ENCODE results near the gene ANP32A.

The ANP32A gene

DNA sequence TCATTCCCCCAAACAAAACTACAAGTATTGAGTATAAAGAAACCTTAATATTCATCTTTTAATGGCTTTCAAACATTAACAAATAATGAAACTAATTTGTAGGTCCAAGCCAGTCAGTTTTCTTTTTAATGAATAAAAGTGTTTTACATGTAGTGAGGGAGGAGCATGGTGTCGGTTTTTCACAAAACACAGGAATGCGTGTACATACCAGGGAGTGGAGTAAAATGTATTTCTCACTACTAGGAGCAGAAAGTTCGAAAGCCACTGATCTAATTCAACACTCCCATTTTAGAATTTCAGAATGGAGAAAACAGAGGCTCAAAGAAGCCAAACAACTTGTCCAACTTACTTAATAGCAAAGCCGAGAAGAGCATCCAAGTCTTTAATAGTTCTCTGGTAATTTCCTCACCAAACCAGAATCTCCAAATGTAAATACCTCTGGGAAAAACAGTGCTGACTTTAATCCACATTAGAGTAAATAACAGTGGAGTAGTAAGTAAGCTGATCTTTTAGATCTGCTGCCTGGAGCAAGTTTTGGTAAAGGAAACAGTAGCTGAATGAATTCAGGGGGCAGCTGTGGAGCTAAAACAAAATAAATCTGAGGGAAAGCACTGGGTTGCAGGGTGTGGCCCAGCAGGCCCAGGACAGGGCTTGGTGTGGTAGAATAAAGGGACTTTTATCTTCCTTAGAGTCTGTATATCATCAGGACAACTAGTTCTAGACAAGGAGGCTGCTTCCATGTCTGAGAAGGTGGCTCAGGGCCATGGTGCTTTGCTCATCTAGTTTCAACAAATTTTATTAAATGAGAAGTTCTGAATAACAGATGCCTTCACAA lies 7.9 kb downstream of the ANP32A start:
- Histone ChIP-seq H3K4me1 (ENCODE audit: control insufficient read depth, insufficient read depth, low read length, poor library complexity, severe bottlenecking) (peaks cover 18% of the 10 kb centered on the region), H3K9me3 (ENCODE audit: control insufficient read depth, low read length) (no peaks in the 10 kb centered on the region), H3K27me3 (replicated peaks; ENCODE audit: control insufficient read depth, insufficient read depth, low read length, poor library complexity, severe bottlenecking) (no peaks in the 10 kb centered on the region), H3K27ac (ENCODE audit: insufficient read depth, low read length, poor library complexity, severe bottlenecking) (no peak overlapping the region), H3K4me3 (ENCODE audit: insufficient read depth, low read depth, low read length, poor library complexity, severe bottlenecking) (no peak overlapping the region), H3K36me3 (ENCODE audit: control insufficient read depth, insufficient read depth, low read length) (no peaks in the 10 kb centered on the region)
- DNase-seq = no peak

DNA sequence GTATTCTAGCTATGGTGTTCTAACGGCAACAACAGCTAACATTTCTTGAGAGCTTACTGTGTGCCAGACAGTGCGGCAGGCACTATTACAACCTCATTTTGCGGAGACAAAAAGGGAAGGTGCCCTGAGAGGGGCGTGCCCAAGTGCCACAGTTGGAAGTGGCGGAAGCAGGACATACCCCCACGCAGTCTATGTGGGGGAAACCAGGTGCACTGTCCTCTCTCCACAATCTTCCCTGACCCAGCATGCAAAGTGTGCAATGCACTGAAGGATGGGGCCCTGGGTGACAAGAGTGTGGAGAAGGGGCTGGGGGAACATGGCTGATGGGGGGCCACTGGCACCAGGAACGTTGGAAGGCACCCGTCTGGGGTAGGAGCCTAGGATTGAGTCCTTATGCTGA lies 8.6 kb downstream of the ANP32A start:
- Histone ChIP-seq H3K36me3 (ENCODE audit: control insufficient read depth, insufficient read depth, low read length) (no peaks in the 10 kb centered on the region), H3K4me3 (ENCODE audit: insufficient read depth, low read depth, low read length, poor library complexity, severe bottlenecking) (no peak overlapping the region), H3K4me1 (ENCODE audit: control insufficient read depth, insufficient read depth, low read length, poor library complexity, severe bottlenecking) (peaks cover 18% of the 10 kb centered on the region), H3K27me3 (replicated peaks; ENCODE audit: control insufficient read depth, insufficient read depth, low read length, poor library complexity, severe bottlenecking) (no peaks in the 10 kb centered on the region), H3K9me3 (ENCODE audit: control insufficient read depth, low read length) (no peaks in the 10 kb centered on the region), H3K27ac (ENCODE audit: insufficient read depth, low read length, poor library complexity, severe bottlenecking) (no peak overlapping the region)
- no peak for DNase-seq

DNA sequence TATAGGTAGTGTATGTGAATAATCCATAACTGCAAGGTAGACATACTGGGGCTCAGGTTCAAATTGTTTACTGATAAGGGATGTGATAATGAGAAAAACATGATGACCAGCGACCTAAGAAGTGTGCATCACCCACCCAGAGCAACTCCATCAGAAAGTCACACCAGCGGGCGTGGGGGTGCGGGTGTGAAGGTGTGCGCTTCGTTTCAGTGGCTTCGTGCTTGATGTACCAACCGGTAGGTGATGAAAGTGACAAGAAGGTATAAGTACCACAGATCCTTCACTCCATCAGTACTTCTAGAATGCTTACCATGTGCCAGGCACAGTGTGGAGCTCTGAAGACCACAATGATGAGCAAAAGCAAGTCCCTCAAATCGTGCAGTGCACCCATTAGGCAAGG lies 11.2 kb downstream of the ANP32A start:
- DNase-seq = no peak
- Histone ChIP-seq H3K4me3 (ENCODE audit: insufficient read depth, low read depth, low read length, poor library complexity, severe bottlenecking) (no peak overlapping the region), H3K4me1 (ENCODE audit: control insufficient read depth, insufficient read depth, low read length, poor library complexity, severe bottlenecking) (peaks cover 8% of the 10 kb centered on the region), H3K27ac (ENCODE audit: insufficient read depth, low read length, poor library complexity, severe bottlenecking) (no peak overlapping the region), H3K27me3 (replicated peaks; ENCODE audit: control insufficient read depth, insufficient read depth, low read length, poor library complexity, severe bottlenecking) (no peaks in the 10 kb centered on the region), H3K36me3 (ENCODE audit: control insufficient read depth, insufficient read depth, low read length) (no peaks in the 10 kb centered on the region), H3K9me3 (ENCODE audit: control insufficient read depth, low read length) (no peaks in the 10 kb centered on the region)

DNA sequence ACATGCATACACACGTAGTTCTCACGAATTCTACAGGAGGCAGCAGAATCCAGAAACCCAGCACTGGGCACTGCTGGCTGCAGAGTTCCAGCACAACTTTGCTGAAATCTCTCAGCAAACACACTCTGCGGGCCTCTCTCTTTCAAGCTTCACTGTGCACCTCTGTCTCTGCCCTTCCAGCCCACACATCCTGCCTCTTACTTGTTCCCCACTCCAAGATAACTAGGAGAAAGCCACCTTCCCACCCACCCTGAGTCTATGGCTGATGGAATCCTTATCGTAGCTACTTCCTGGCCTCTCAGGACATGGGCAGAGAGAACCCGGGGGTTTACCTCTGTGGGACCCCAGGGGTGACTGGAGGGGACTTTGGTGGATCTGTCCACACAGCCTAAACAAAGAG lies 11.9 kb downstream of the ANP32A start:
- Histone ChIP-seq H3K36me3 (ENCODE audit: control insufficient read depth, insufficient read depth, low read length) (no peaks in the 10 kb centered on the region), H3K9me3 (ENCODE audit: control insufficient read depth, low read length) (no peaks in the 10 kb centered on the region), H3K27me3 (replicated peaks; ENCODE audit: control insufficient read depth, insufficient read depth, low read length, poor library complexity, severe bottlenecking) (no peaks in the 10 kb centered on the region), H3K4me3 (ENCODE audit: insufficient read depth, low read depth, low read length, poor library complexity, severe bottlenecking) (no peak overlapping the region), H3K4me1 (ENCODE audit: control insufficient read depth, insufficient read depth, low read length, poor library complexity, severe bottlenecking) (peaks cover 8% of the 10 kb centered on the region), H3K27ac (ENCODE audit: insufficient read depth, low read length, poor library complexity, severe bottlenecking) (no peak overlapping the region)
- no peak for DNase-seq

DNA sequence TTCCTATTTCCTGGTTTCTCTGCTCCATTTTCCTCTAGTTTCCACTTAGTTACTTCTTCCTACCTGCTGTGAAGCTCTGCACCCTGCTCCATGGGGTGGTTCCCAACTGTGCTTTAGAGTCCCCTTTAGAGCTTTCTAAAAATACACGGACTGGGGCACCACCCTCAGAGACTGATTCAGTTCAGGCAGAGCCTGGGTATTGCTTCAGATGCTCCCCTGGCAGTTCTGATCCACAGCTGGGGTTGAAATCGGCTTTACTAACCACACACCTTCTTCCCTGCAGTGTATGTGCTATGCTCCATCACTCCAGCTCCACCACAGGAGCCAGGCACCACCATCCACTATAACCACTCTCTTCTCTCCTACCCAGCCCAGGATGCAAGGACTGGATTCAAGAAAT lies 12.6 kb downstream of the ANP32A start:
- Histone ChIP-seq H3K36me3 (ENCODE audit: control insufficient read depth, insufficient read depth, low read length) (no peaks in the 10 kb centered on the region), H3K4me1 (ENCODE audit: control insufficient read depth, insufficient read depth, low read length, poor library complexity, severe bottlenecking) (peaks cover 11% of the 10 kb centered on the region), H3K27me3 (replicated peaks; ENCODE audit: control insufficient read depth, insufficient read depth, low read length, poor library complexity, severe bottlenecking) (no peaks in the 10 kb centered on the region), H3K27ac (ENCODE audit: insufficient read depth, low read length, poor library complexity, severe bottlenecking) (no peak overlapping the region), H3K4me3 (ENCODE audit: insufficient read depth, low read depth, low read length, poor library complexity, severe bottlenecking) (no peak overlapping the region), H3K9me3 (ENCODE audit: control insufficient read depth, low read length) (no peaks in the 10 kb centered on the region)
- DNase-seq = no peak

DNA sequence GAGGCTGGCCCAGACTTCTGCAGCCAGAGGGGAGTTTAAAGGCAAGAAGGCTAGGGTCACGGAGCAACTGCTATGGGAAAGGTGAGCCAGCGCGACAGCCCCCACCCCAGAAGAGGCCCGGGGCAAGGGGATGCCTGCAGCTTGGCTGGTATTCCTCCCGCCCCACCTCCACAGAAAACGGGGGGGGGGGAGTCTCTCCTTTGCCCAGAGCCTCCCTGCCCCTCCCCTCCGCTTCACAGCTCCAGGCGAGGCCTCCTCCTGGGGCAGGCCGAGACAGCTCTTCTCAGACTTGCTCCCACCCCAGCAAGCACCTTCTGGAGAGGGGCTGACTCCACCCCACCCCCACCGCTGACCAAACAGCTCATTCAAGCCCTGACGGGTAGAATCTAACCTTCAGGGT lies 13.4 kb downstream of the ANP32A start:
- Histone ChIP-seq H3K36me3 (ENCODE audit: control insufficient read depth, insufficient read depth, low read length) (no peaks in the 10 kb centered on the region), H3K4me1 (ENCODE audit: control insufficient read depth, insufficient read depth, low read length, poor library complexity, severe bottlenecking) (peaks cover 14% of the 10 kb centered on the region), H3K27ac (ENCODE audit: insufficient read depth, low read length, poor library complexity, severe bottlenecking) (no peak overlapping the region), H3K27me3 (replicated peaks; ENCODE audit: control insufficient read depth, insufficient read depth, low read length, poor library complexity, severe bottlenecking) (no peaks in the 10 kb centered on the region), H3K4me3 (ENCODE audit: insufficient read depth, low read depth, low read length, poor library complexity, severe bottlenecking) (no peak overlapping the region), H3K9me3 (ENCODE audit: control insufficient read depth, low read length) (no peaks in the 10 kb centered on the region)
- no peak for DNase-seq

DNA sequence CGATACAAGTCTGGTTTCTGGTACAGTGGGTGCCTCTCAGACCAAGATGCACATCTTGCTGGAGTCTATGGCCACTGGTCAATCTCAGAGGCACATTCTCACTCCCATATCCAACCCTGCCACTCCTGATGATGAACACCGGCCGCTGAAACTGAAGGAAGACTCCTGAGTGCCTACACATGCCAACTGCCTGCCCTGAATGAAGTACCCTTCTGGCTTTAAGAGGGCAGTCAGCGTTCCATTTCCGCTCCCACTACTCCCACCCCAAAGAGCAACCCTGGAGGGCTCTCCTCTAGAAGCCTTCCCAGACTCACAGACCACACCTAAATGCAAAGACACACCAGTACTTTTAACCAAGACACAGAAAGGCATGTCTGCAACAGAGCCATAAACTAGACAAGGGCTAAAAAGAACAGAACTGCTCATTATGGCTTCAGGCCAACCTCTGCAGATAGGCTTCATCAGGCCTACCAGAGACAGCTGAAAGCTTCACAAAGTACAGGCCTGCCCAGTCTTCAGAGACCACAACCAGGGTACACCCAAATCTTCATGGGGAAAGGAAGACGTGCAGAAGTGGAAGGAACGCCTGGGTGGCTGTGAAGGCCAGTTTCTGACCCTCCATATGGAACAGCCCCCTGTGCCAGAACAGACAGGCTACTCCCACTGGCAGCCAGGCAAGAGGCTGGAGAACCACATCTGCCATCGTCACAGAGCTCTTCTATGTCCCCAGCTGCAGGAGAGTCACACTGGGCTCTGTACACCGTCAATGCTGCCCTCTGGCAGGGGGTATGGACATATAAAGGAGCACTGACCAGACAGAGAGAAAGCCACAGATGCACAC lies 14.3 kb downstream of the ANP32A start:
- no peaks in the 10 kb centered on the region for H3K36me3 ChIP-seq (ENCODE audit: control insufficient read depth, insufficient read depth, low read length)
- H3K27me3 ChIP-seq (replicated peaks; ENCODE audit: control insufficient read depth, insufficient read depth, low read length, poor library complexity, severe bottlenecking) = no peaks in the 10 kb centered on the region
- H3K4me1 ChIP-seq (ENCODE audit: control insufficient read depth, insufficient read depth, low read length, poor library complexity, severe bottlenecking) = peaks cover 14% of the 10 kb centered on the region
- H3K4me3 ChIP-seq (ENCODE audit: insufficient read depth, low read depth, low read length, poor library complexity, severe bottlenecking) = no peak overlapping the region
- no peak overlapping the region for H3K27ac ChIP-seq (ENCODE audit: insufficient read depth, low read length, poor library complexity, severe bottlenecking)
- no peak for DNase-seq
- H3K9me3 ChIP-seq (ENCODE audit: control insufficient read depth, low read length) = no peaks in the 10 kb centered on the region

DNA sequence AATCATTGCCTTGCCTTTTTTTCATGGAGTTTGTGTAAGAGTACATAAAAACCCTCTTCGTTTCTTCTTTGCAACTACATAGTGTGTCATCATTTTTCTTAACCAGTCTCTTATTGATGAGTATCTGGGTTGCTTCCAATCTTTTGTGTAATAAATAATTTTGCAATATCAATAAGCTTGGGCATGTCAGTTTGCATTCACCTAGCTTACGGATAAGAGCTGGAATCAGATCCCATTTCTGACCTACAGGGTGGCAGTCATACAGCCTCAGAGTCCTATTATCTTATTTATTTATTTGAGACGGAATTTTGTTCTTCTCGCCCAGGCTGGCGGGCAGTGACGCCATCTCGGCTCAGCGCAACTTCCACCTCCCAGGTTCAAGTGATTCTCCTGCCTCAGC lies 18.3 kb downstream of the ANP32A start:
- no peak overlapping the region for H3K27ac ChIP-seq (ENCODE audit: insufficient read depth, low read length, poor library complexity, severe bottlenecking)
- no peak for DNase-seq
- H3K27me3 ChIP-seq (replicated peaks; ENCODE audit: control insufficient read depth, insufficient read depth, low read length, poor library complexity, severe bottlenecking) = no peaks in the 10 kb centered on the region
- peaks cover 10% of the 10 kb centered on the region for H3K4me1 ChIP-seq (ENCODE audit: control insufficient read depth, insufficient read depth, low read length, poor library complexity, severe bottlenecking)
- no peaks in the 10 kb centered on the region for H3K9me3 ChIP-seq (ENCODE audit: control insufficient read depth, low read length)
- H3K36me3 ChIP-seq (ENCODE audit: control insufficient read depth, insufficient read depth, low read length) = no peaks in the 10 kb centered on the region
- H3K4me3 ChIP-seq (ENCODE audit: insufficient read depth, low read depth, low read length, poor library complexity, severe bottlenecking) = no peak overlapping the region

DNA sequence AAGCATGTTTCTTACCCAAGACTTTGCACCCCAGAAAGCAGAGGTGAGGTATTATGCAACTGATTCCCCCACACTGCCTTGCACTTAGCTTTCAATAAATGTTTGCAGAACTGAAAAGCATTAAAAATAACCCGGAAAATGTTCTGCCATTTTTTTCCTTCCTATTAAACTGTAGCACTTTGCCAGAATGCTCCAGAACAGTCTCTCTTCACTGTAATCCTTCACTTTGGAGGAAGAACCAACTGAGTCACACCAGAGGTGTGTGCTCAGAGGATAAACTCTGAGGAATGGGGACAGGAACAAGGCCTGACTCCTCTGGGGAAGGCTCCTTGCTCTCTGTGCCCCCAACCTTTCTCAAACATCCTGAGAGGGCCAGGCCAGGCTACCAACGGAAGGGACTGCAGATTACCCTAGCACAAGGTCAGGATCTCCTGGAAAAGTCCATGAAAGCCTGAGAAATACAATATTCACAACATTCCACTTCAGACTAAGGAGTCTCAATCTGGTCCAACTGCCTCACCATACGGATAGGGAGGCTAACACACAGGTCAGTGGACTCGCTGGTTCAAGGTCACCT lies 19.0 kb downstream of the ANP32A start:
- Histone ChIP-seq H3K9me3 (ENCODE audit: control insufficient read depth, low read length) (no peaks in the 10 kb centered on the region), H3K4me1 (ENCODE audit: control insufficient read depth, insufficient read depth, low read length, poor library complexity, severe bottlenecking) (peaks cover 10% of the 10 kb centered on the region), H3K36me3 (ENCODE audit: control insufficient read depth, insufficient read depth, low read length) (no peaks in the 10 kb centered on the region), H3K27me3 (replicated peaks; ENCODE audit: control insufficient read depth, insufficient read depth, low read length, poor library complexity, severe bottlenecking) (no peaks in the 10 kb centered on the region), H3K4me3 (ENCODE audit: insufficient read depth, low read depth, low read length, poor library complexity, severe bottlenecking) (no peak overlapping the region), H3K27ac (ENCODE audit: insufficient read depth, low read length, poor library complexity, severe bottlenecking) (no peak overlapping the region)
- DNase-seq = no peak

DNA sequence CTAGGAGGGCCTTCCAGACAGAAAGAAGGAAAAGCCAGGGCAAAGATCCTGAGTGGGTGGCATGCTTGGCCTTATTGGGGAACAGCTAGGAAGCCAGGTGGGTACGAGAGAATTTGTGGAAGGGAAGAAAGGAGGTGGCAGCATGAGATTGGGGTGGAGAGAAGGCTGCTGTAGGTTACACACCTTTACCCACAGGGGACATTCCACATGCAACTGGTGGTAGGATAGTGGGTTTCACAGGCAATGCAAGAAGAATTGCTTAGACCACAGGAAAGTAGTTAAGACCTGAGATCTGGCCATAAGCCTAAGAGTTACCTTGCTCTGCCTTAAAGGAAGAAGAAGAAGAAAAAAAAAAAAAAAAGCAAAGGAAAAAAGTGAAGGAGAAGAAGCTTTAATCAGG lies 19.8 kb downstream of the ANP32A start:
- H3K4me3 ChIP-seq (ENCODE audit: insufficient read depth, low read depth, low read length, poor library complexity, severe bottlenecking) = no peak overlapping the region
- H3K36me3 ChIP-seq (ENCODE audit: control insufficient read depth, insufficient read depth, low read length) = no peaks in the 10 kb centered on the region
- peaks cover 13% of the 10 kb centered on the region for H3K4me1 ChIP-seq (ENCODE audit: control insufficient read depth, insufficient read depth, low read length, poor library complexity, severe bottlenecking)
- no peaks in the 10 kb centered on the region for H3K9me3 ChIP-seq (ENCODE audit: control insufficient read depth, low read length)
- no peak overlapping the region for H3K27ac ChIP-seq (ENCODE audit: insufficient read depth, low read length, poor library complexity, severe bottlenecking)
- DNase-seq = no peak
- H3K27me3 ChIP-seq (replicated peaks; ENCODE audit: control insufficient read depth, insufficient read depth, low read length, poor library complexity, severe bottlenecking) = no peaks in the 10 kb centered on the region

All from effector memory CD4-positive, alpha-beta T cell (primary cell).